Left hindlimb (tissue), 1 donor: ENCODE data around the gene LRRC8D.

Source experiments
- DNase-seq: peaks from one replicate; pipeline ENCODE4 v3.0.0-alpha.2; 2018

LRRC8D gene

DNA sequence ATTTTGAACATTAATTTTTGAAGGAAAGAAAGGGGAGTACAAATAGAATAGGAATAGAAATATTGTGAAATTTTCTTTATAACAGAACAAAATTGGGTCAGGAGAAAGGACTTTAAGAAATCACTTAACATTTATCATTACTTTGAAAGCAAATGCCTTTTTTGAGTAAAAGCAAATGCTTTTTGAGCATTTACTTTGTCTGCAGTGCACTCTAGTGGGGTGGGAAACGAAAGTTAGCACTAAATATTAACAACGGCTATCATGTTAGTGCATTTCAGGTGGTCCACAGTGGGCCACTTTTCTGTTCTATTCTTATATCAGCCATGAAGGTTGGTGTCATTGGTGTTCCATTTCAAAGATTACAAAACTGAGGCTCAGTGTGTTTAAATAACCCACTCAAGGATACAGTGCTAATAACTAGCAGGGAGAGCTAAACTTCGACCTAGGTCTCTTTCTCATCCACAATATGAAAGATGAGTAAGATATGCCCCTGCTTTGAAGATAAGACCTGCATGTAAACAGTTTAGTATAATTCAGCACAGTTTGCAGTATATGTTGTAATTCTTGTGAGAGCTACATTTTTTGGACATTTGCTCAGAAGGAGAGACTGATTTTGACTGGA lies 13.4 kb downstream of the LRRC8D start:
- DNase-seq = no peak

DNA sequence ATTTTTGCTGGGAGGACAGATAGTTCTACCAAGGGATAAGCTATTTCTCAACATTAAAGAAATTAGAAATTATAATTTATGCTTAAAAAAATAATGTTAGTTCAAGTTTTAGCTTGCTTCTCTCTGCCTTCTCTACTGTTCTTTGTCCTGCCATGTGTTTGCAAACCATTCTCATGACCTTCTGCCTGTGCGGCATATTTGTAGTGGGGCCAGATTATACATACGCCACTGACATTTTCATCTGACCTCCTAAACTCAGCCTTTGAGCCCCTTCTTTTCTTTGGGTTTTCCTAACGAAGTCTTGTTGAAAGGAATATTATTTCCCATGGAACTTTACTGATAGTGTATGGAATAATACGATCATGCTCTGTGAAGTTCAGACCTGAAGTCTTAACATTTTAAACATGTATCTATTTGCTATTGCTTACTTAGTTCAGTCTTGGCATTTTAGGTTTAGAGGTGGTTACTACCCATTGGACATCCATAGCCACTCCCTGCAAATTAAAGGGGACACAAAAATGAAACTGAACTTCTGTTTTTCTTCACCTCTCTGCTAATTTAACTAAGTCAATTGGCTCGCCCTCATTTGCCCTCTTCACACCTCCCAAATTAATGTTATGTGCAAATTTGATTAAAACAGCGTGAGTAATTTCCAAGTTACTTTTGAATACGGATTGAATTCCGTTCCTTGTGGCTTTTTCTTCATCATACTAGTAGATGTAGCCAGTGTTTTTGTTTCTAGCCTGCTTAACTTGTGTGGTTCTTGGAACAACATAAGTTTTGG lies 15.6 kb downstream of the LRRC8D start:
- DNase-seq = no peak

DNA sequence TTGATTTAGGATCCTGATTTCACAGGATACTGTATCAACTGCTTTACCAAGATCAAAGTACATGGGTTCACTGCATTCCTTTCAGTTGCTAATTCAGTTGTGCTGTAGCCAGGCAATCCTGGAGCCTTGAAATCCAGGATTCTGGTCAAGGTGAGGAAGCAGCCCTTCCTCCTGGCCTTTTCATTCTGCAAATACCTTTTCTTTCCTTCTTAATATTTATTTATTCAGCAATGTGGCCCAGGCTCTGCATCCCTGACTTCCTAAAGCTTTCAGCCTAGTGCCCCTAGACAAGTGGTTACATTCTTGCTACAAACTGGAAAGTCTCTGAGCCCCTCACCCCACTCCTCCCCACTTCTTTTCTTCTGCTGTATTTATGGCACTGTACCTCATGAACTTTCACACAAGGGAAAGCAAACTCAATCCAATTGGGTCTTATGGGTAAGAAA lies 16.2 kb downstream of the LRRC8D start:
- DNase-seq = no peak

DNA sequence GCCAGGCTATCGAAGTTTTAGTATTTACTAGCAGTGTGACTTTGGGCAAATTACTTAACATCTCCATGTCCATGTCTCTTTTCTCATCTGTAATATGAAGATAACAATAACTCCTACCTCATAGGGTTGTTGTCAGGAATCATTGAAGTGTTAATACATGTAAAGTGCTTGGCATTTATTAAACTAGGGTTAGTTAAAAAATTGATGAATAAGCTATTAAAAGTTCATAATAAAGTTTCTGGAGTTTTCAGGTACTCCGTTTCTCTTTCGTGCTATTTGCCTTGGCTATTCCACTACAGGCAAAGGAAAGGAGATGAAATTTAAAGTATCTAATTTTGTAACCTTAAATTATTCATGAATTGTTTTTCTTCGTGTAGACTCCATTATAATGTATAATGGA lies 16.7 kb downstream of the LRRC8D start:
- no peak for DNase-seq

DNA sequence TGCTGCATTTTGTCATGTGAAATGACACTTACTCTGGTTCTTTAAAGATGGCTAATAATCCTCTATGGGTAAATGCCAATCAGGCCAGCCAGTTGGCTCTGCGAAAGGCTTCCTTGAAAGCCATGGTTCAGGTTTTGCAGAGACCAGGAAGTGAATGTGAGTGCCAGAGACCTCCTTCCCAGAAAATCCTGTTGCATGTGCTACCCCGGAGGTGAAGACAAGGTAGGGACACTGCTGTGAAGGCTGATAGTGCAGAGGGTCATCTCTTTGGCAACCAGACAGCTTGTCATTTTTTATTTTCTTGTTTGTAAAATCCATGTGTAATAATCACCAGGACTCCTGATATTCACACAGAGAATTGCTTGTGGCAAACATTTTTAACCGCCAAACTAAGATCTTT lies 18.7 kb downstream of the LRRC8D start:
- DNase-seq = no peak

DNA sequence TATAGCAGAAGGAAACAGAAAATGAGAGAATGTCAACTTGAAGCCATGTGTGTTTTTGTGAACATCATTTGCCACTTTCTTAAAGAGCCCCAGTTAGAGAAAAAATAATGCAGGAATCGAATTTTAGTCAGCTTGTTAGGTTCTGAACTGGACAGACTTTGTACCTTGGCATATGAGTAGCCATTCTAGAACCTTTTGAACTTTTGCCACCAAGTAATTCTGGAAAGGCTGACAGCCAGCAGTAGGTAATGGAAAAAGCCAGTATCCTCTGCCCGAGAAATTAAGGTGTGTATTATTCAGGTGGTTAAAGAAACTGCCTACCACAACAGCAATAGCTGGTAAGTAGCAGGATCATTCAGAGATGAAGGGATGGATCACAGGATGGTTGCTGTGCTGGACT lies 20.7 kb downstream of the LRRC8D start:
- DNase-seq = no peak

DNA sequence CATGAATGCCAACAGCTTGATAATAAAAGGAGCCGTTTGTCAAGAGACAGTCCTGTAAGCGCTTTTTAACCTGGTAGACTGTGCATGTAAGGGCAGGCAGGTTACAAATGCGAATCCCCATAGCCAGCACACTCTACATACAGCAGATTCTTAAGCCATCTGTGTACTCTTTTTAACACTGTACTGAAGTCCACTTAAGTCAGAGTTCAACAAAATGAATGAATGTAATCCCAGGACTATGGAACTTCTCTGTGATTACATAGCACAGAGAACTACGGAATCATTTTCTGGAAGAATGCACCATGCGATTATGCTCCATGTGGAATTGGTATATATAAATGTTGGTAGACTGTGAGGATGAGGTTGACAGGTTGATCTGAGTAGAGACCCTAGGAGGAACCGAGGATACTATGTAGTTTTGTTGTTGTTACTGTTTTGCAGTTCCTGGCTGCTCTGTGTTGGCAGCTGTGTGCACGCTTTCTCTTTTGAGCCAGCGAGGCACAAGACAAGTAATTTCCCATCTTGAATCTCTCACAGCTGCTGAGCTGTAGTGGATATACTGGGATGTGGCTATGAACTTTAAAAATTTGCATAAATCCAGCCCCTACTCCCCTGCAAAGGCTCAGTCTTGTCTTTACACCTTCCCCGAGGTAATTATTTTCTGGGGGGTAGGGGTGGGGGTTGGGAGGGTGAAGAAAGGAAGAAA lies 21.9 kb downstream of the LRRC8D start:
- no peak for DNase-seq

DNA sequence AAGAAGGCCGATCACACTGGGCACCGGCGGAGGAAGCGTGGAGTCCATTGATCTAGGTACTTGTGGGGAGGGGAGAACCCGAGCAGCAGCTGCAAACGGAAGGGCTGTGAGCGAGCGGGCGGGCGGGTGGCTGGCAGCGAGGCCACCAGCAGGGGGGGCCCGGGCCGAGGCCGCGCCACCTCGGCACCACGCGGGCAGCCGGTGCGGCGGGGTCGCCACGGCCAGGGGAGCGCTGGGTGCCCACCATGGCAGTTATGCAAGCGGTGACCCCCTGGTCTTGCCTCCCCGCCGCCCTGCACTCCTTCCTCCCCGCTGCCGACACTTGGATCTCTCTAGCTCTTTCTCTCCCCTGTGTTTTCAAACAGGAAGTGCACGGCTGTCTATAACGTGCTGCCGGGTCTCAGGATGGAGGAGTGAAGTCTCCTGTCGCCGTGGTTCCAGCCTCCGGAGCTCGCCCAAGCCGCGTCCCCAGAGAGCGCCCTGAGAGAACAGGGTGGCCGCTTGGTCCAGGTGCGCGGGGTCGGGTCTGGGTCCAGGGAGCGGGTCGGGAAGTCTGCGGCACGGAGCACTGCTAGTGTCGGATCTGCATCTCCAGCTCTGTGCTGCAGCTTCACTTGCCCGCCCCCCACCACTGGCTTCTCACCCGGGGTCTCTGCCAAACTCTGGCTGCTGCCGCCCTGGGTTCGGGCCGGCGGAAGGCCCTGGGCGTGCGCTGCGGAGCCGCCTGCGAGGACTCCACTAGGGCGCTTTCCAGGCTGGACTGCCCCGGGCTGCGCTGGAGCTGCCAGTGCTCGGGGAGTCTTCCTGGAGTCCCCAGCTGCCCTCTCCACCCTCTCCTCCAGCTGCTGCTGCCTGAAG lies 22.7 kb downstream of the LRRC8D start:
- peak; percentile 85 for DNase-seq

DNA sequence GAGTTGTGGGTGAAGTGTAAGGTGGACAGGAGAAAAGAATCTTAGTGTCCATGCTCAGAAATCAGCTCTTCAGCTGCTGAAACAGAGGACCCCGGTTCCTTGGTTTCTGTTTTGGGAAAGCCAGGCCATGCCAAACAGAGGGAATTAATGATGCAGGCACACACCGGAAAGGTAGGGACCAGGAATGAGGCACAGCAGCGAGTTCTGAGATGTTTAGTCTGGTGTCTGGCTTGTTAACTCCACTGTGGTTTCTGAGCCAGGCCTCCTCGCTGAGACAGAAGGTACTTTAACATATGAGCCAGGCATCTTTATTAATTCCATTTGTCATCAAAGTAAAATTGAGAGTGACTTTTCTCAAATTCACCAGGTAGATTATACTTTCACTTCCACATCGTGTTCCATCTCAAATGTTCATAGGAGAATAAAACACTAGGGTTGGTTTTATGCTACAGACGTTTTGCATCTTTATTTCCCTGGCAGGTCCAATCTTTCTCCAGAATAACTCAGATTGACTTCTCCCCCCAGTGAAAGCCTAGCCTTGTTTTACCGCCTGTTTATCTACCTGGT lies 23.5 kb downstream of the LRRC8D start:
- no peak for DNase-seq

DNA sequence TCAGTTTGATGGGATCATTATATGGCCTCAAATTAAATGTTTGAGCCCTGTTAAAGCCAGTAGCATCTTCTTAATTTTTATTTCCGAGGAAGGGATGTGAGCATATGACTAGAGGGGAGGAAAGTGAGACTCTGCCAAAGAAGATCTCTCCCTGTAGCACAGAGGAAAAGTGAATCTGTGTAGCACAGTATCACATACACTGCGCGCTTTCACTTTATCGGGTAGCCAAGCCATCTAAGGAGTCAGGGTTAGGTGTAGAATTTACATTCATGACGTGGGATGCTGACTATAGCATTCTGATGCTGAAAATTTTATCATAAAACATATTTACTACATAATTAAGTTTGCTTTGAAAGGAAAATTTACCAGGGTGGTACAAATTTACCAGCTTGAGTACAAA lies 24.0 kb downstream of the LRRC8D start:
- DNase-seq = no peak

DNA sequence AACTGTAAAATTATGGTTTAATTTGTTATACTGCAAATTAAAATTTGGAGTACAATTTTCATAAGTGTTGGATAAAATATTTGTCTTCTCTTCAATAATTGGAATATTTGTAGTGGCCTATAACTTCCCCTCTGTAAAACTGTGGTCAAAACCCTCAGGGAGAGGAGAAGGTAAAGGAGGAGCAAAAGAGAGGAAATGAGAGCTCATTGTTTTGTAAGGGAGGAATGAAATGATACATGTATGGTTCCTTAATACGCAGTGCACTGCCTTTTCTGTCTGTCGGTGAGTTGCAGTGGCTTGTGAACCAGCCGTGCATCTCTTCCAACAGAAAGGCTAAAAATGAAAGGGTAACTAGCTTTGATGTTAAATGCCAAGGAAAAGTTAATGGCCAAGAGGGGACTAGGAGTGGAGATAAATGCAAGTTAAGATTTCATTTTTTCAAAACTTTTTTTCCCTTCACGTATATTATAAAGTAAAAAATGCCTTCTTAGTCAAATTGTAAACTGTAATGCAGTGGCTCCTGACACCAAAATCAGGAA lies 26.4 kb downstream of the LRRC8D start:
- DNase-seq = no peak

DNA sequence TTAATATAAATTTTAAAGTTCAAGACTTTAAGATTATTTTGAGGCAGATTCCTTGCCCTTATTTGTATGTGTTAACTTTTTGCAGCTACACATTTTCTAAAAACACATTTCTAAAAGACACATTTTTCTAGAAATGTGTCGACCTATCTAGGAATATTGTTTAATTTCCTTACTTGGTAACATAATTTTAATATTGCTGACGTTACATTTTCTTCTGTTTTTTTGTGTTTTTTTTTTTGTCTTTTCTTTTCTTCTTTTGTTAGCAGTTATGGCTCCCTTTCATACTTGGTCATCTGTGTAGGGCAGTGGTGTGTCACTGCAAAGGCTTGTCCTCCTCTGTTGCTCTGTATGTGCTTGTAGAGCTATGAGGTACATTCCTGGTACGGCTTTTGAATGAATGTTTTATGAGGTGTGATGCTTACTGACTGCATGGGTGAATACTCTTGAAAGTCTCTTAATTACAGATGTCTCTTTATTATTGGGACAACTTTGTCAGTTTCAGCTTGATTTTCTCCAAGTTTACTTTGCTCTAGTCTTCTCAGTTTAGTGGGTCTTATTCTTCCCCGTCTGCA lies 30.1 kb downstream of the LRRC8D start:
- no peak for DNase-seq

DNA sequence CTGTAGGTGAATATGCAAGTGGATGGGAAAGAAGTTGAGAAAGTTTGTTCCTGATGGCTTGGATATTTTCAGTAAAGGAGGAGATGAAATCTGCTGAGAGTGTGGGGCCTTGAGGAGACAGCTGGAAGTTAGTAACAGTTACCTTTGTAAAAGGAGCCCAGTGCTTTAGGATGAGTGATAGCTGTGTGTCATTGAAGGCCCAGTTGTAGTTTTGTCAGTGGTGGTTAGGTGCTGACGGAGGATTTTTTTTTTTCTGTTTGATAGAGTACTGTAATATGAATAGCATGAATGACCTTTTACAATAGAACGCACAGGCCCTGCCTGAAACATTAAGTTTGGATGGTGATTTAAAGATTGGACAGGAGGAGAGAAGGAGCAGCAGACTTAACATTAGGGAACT lies 33.3 kb downstream of the LRRC8D start:
- no peak for DNase-seq

DNA sequence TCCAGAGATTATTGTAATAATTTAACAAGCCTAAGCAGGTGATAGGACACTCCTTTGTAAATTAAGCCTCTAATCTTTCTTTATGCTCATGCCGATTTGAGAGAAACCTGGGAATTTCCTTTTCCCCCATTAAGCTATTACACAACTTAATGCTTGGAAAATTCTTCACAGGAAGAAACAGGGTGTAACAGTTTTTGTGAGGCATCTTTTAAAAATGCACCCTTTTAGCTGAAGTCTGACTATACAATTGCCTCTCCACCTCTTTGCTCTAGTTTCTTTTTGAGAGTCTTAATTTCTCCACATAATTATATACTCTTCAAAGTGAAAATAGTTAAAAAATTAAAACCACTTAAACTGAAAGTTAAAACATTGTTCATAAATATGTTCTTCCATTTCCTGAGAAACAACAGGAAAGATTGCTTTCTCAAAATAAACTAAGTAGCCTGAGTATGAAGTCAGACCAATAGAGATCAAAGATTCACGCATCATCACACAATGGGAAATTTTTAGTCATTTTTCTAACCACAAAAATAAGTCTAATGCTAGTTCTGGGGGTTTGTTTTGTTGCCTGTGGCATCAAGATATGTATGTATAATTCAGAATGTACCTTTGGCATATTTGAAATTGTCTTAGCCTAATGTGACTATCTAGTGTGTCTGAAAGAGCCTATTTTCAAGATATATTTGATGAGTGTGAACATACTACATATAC lies 34.7 kb downstream of the LRRC8D start:
- DNase-seq = no peak

DNA sequence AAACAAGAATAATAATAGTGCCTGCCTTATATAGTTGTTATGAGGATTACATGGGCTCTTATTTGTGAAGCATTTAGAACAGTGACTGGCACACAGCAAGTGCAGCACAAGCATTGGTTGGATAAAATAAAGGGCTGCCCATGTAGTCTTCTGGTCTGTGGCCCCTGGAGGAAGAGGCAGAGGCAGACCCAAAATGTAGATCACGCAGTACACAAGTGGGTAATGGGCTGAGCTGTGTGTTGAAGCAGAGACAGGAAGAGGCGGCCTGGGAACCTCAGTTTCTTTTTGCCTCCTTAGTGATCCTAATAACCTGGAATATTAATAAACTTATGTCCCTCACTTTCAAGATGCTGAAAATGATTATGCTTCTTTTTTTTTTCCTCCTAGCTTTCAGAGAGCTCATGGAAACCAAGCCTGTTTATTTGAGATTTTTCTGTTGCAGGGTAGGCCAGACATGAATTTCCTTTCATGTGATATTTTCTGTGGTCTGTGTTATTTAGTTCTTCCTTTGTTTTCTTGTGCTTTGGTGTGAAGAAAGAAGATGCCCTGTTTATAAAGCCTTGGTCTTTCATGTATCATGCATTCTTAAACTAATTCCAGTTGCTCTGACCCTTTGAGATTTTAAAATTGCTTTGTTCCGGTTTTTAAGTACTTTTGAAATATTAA lies 42.5 kb downstream of the LRRC8D start:
- no peak for DNase-seq

DNA sequence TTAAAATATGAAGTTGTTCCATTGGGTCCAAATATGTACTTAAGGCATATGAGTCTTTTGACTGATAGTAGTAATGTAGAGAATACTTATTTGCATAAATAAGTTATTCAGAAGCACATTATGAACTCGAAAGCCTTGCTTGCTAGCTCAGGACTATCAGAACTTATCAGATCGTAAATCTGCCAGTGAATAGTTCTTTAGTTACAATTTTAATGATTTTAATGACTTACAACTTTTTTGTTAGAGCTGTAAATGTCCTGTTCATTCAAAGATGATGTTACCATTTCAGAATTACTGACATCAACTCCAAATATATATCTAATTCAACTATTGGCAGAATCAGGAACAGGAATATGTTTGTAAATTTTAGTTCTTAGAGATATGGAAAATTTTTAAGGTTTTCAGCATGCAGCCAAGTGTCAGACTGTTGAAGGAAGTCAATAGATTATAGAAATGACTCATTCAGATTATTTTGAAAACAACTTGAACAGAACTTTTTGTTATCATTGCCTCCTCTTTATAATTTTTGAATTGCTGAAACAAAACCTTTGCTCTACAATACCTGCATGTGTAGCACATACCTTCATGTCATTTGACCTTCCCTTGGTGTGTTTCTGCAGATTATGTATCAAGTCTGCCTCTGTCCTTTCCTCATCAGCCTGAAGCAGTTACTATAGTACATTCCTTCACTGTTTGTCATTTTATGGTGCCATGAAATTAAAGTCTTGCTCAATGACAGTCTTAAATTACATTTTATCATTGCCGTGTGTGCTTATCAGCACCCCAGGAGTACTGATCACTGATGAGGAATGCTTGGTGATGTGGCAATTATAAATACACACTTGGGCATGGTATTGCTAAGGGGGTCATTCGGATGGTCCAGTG lies 44.9 kb downstream of the LRRC8D start:
- no peak for DNase-seq

DNA sequence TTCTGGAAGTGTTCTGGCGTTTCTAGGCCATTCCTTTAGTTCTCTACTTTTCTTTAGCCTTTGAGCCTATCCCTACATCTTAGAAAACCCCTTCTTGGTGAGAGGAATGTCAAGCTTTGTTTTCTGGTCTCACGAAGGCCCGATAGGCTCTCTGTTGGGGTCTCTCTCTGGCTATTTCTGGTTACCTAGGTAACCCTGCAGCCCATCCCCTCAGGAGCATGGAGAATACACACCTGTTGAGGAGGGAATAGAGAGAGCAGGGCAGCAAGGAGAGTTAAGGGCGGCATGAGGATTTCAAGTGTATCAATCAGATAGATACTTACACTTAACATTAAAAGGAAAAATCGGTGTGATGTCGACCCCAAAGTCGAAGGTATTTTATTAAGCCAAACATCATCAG lies 45.7 kb downstream of the LRRC8D start:
- DNase-seq = no peak

DNA sequence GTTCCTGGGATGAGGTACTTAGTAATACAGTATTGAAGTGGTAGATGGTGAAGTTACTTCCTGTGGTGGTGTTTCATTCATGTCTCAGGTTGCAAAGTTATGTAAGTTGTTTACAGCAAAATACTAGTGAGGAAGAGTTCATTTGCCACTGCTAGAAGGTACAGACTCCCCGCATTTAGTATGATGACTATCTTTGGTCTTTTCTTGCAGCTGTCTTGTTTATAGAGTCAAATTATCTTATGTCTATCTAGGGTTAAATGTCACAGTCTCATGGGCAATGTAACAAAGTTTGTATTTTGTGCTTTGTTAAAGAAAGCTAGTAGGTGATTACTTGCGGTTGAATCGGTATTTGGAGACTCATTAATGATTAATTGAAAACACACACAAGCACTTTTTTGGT lies 50.2 kb downstream of the LRRC8D start:
- DNase-seq = no peak

DNA sequence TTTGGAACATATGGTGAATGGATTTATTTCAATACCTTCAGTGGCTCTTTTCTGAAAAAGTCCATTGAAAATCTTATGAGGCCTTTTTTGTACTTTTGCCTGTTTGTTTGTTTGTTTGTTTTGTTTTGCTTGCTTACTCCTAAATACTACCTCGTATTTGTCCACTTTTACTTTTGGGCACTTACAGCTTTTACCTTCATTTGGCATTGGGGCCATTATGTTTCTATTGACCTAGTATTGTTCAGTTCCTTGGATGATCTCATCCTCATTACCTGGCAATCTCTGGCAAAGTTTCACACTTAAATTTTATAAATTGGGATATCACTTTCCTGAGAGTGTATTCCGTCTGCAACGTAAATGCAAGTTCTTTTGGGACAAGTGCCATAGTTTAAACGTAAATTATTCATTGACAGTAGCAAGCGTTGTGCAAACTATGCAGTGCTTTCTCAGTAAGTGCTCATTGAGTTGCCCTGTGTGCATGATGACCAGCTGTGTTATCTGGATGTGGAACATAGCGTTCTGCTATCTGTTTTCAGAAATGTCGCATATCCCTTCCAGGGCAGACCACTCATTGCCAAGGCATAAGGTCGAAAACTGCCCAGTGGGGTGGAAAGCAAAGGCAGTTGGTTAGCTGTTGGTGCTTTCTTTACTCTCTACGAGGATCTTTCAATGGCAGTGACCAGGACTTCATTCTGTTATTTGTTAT lies 51.1 kb downstream of the LRRC8D start:
- no peak for DNase-seq
